ENCODE measurements around the gene MYO7B.

The MYO7B gene

DNA sequence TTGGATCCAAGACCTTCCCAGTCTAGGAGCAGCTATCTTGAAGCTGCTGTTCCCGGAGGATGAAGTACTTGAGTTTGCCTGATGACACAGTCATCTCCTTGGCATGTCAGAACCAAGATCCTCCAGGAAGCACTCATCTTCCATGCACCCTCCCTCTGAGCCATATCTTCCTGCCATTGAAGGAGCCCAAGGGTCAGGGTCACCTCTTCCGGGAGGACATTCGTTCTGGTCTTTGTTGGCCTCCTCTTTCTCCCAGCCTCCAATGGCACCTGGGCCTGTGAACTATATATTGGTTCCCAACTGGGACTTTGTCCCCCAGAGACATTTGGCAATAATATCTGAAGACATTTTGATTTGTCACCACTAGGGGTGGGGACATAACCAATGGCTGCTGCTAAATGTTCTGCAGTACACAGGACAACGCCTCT, 4.2 kb upstream of the MYO7B start:
- TF ChIP-seq CTCF (IDR thresholded peaks at IDR 0.05; ENCODE audit: low read depth, low read length) (no peak), EZH2phosphoT487 (IDR thresholded peaks at IDR 0.05; ENCODE audit: low read depth) (no peak)
- H3K36me3 ChIP-seq (replicated peaks; ENCODE audit: low read depth, low read length) = no peaks in the 10 kb centered on the region
- no peak overlapping the region for H3K4me3 ChIP-seq (ENCODE audit: low read length)
- no peaks in the 10 kb centered on the region for H4K20me1 ChIP-seq (ENCODE audit: insufficient read depth, low read length)
- peaks cover 7% of the 10 kb centered on the region for H3K4me1 ChIP-seq (ENCODE audit: low read length)
- no peak overlapping the region for H3K4me2 ChIP-seq (ENCODE audit: low read length)
- H3K9ac ChIP-seq (ENCODE audit: low read length) = no peak overlapping the region
- peaks cover under 1% of the 10 kb centered on the region for H3K79me2 ChIP-seq (ENCODE audit: low read length)
- H3K9me3 ChIP-seq (ENCODE audit: insufficient read depth, low read length) = no peaks in the 10 kb centered on the region
- no peak overlapping the region for H3K27ac ChIP-seq (ENCODE audit: low read length)
- H2AFZ ChIP-seq (ENCODE audit: low read depth, low read length) = no peak overlapping the region
- H3K27me3 ChIP-seq (ENCODE audit: low read depth, low read length) = peaks cover 2% of the 10 kb centered on the region; the same call in 1 of the 2 replicates

GRCh38 chr2:127532296-127532695, 3.2 kb upstream of the MYO7B start:
- Histone ChIP-seq H4K20me1 (ENCODE audit: insufficient read depth, low read length) (no peaks in the 10 kb centered on the region), H3K4me3 (ENCODE audit: low read length) (no peak overlapping the region), H3K9ac (ENCODE audit: low read length) (no peak overlapping the region), H3K27me3 (ENCODE audit: low read depth, low read length) (peaks cover 2% of the 10 kb centered on the region; the same call in 1 of the 2 replicates), H3K4me1 (ENCODE audit: low read length) (peaks cover 5% of the 10 kb centered on the region), H2AFZ (ENCODE audit: low read depth, low read length) (no peak overlapping the region), H3K9me3 (ENCODE audit: insufficient read depth, low read length) (no peaks in the 10 kb centered on the region), H3K79me2 (ENCODE audit: low read length) (no peaks in the 10 kb centered on the region), H3K27ac (ENCODE audit: low read length) (no peak overlapping the region), H3K4me2 (ENCODE audit: low read length) (no peak overlapping the region), H3K36me3 (replicated peaks; ENCODE audit: low read depth, low read length) (no peaks in the 10 kb centered on the region)
- no peak for TF ChIP-seq CTCF (IDR thresholded peaks at IDR 0.05; ENCODE audit: low read depth, low read length)
- no peak for TF ChIP-seq EZH2phosphoT487 (IDR thresholded peaks at IDR 0.05; ENCODE audit: low read depth)

GRCh38 chr2:127535918-127536317, 435 bp downstream of the MYO7B start:
- H3K4me3 ChIP-seq (ENCODE audit: low read length) = no peak overlapping the region
- H3K27ac ChIP-seq (ENCODE audit: low read length) = no peak overlapping the region
- H3K36me3 ChIP-seq (replicated peaks; ENCODE audit: low read depth, low read length) = no peaks in the 10 kb centered on the region
- no peaks in the 10 kb centered on the region for H3K79me2 ChIP-seq (ENCODE audit: low read length)
- no peaks in the 10 kb centered on the region for H3K9me3 ChIP-seq (ENCODE audit: insufficient read depth, low read length)
- H3K9ac ChIP-seq (ENCODE audit: low read length) = no peak overlapping the region
- H4K20me1 ChIP-seq (ENCODE audit: insufficient read depth, low read length) = no peaks in the 10 kb centered on the region
- H3K4me1 ChIP-seq (ENCODE audit: low read length) = no peaks in the 10 kb centered on the region
- TF ChIP-seq CTCF (IDR thresholded peaks at IDR 0.05; ENCODE audit: low read depth, low read length) (no peak), EZH2phosphoT487 (IDR thresholded peaks at IDR 0.05; ENCODE audit: low read depth) (no peak)
- H3K4me2 ChIP-seq (ENCODE audit: low read length) = no peak overlapping the region
- H3K27me3 ChIP-seq (ENCODE audit: low read depth, low read length) = peaks cover 2% of the 10 kb centered on the region; the same call in 1 of the 2 replicates
- no peak overlapping the region for H2AFZ ChIP-seq (ENCODE audit: low read depth, low read length)

GRCh38 chr2:127536707-127537541, 1.4 kb downstream of the MYO7B start:
- Histone ChIP-seq H3K79me2 (ENCODE audit: low read length) (no peaks in the 10 kb centered on the region), H2AFZ (ENCODE audit: low read depth, low read length) (no peak overlapping the region), H3K4me3 (ENCODE audit: low read length) (no peak overlapping the region), H3K4me1 (ENCODE audit: low read length) (no peaks in the 10 kb centered on the region), H3K9ac (ENCODE audit: low read length) (no peak overlapping the region), H4K20me1 (ENCODE audit: insufficient read depth, low read length) (no peaks in the 10 kb centered on the region), H3K27me3 (ENCODE audit: low read depth, low read length) (peaks cover 4% of the 10 kb centered on the region), H3K9me3 (ENCODE audit: insufficient read depth, low read length) (no peaks in the 10 kb centered on the region), H3K27ac (ENCODE audit: low read length) (no peak overlapping the region), H3K4me2 (ENCODE audit: low read length) (no peak overlapping the region), H3K36me3 (replicated peaks; ENCODE audit: low read depth, low read length) (no peaks in the 10 kb centered on the region)
- no peak for TF ChIP-seq CTCF (IDR thresholded peaks at IDR 0.05; ENCODE audit: low read depth, low read length)
- no peak for TF ChIP-seq EZH2phosphoT487 (IDR thresholded peaks at IDR 0.05; ENCODE audit: low read depth)

All from OCI-LY3 (cell line).